Panc1 (cell line): ENCODE data around the gene ACSM4. TPM values are rescaled to one million over a fixed set of nuclear protein-coding genes. Genes with fewer than 3 reads are reported as not detected.

ENCODE experiments used
- ATAC-seq: fragments of 200-7000 bp; cut with Tn5 transposase; 2 replicates; pipeline ENCODE4 v1.9.1; 2020; ENCODE audit warnings: mild to moderate bottlenecking, moderate library complexity
- BruUV-seq: library from RNA; stranded (reverse); fragments of 400-500 nt; replicated peaks from 2 replicates; lab custom pipeline; 2021; lab: Mats Ljungman, UMichigan
- CTCF ChIA-PET: fragments of 300-600 bp; sonication (Branson Sonifier 250); formaldehyde crosslinking; loops from one replicate; lab custom pipeline; 2022; ENCODE audit warnings: antibody characterized with exemption; lab: Charles Lee
- POLR2A ChIA-PET: fragments of 300-600 bp; sonication (Branson Sonifier 250); formaldehyde crosslinking; loops from one replicate; lab custom pipeline; 2022; ENCODE audit warnings: antibody characterized with exemption; lab: Charles Lee
- DNase-seq: peaks from one replicate; pipeline ENCODE4 v3.0.0-alpha.2; 2010; ENCODE audit warnings: low read depth, low spot score
- H3K27ac ChIP-seq: 2 replicates; pipeline ENCODE4 v1.5.1; 2011; ENCODE audit warnings: mild to moderate bottlenecking, low read length, inconsistent platforms
- H3K27me3 ChIP-seq: fragments of 200-500 bp; sonication (Bioruptor generic); 2 replicates; pipeline ENCODE4 v1.6.0; 2014; ENCODE audit warnings: low read length, inconsistent platforms; ENCODE audit not compliant: control insufficient read depth, insufficient read depth
- H3K36me3 ChIP-seq: fragments of 200-500 bp; sonication (Bioruptor generic); 2 replicates; pipeline ENCODE4 v1.5.1; 2014; ENCODE audit warnings: inconsistent platforms, mild to moderate bottlenecking, low read length, moderate library complexity; ENCODE audit not compliant: control insufficient read depth, insufficient read depth
- H3K4me1 ChIP-seq: 2 replicates; pipeline ENCODE4 v1.5.1; 2011; ENCODE audit warnings: inconsistent platforms, mild to moderate bottlenecking, low read length, moderate library complexity; ENCODE audit not compliant: control insufficient read depth, insufficient read depth
- H3K4me3 ChIP-seq, 2 experiments: 2 replicates each; pipeline ENCODE4 v1.5.1; 2011 to 2012; ENCODE audit warnings: low read depth in 2 of 2, low read length in 2 of 2, mild to moderate bottlenecking in 2 of 2, inconsistent platforms in 1 of 2, moderate library complexity in 1 of 2
- H3K9me3 ChIP-seq: fragments of 200-500 bp; sonication (Bioruptor generic); 2 replicates; pipeline ENCODE4 v1.5.1; 2014; ENCODE audit warnings: low read depth, mild to moderate bottlenecking, inconsistent platforms, low read length, moderate library complexity; ENCODE audit not compliant: control insufficient read depth, insufficient read depth
- CTCF ChIP-seq: fragments of 450-650 bp; IDR thresholded peaks from 2 replicates; pipeline ENCODE4 v1.5.1; 2017; ENCODE audit warnings: mild to moderate bottlenecking
- POLR2AphosphoS5 ChIP-seq: IDR thresholded peaks from 2 replicates; pipeline ENCODE4 v1.6.1; 2012; ENCODE audit warnings: mild to moderate bottlenecking, low read depth, low read length, moderate library complexity
- SIN3A ChIP-seq: IDR thresholded peaks from 2 replicates; pipeline ENCODE4 v1.6.1; 2012; ENCODE audit warnings: low read depth, mild to moderate bottlenecking, low read length, moderate library complexity, borderline replicate concordance; ENCODE audit not compliant: insufficient read depth
- TCF7L2 ChIP-seq: IDR thresholded peaks from 2 replicates; pipeline ENCODE4 v1.6.1; 2011; ENCODE audit warnings: mild to moderate bottlenecking, low read depth, low read length, inconsistent platforms
- in situ Hi-C: cut with HindIII; loops from 2 replicates; pipeline ENCODE4 v1.10.0; 2016; ENCODE audit warnings: low sequenced_read_pairs, low pct_unique_long_range_greater_than_20kb
- intact Hi-C: fragments of 100-400 bp; cut with micrococcal nuclease; formaldehyde crosslinking; loops from one replicate; pipeline ENCODE4 v1.10.0; 2022; ENCODE audit not compliant: unreplicated experiment
- total RNA-seq: library from RNA; stranded (reverse); gene quantifications from one replicate; pipeline ENCODE4 v1.2.1, GENCODE V29; 2021; ENCODE audit not compliant: unreplicated experiment
- TF ChIP-seq, protein P1 (sequence below), 2 experiments: IDR thresholded peaks; 2 replicates each; pipeline ENCODE4 v1.6.1; 2011 to 2012; ENCODE audit warnings: low read depth in 2 of 2, control low read depth in 1 of 2, low read length in 1 of 2, mild to moderate bottlenecking in 1 of 2, moderate library complexity in 1 of 2; ENCODE audit not compliant: insufficient read depth in 1 of 2

The ACSM4 gene
- total RNA-seq, 1 experiment from 2014 or later: not detected

DNA sequence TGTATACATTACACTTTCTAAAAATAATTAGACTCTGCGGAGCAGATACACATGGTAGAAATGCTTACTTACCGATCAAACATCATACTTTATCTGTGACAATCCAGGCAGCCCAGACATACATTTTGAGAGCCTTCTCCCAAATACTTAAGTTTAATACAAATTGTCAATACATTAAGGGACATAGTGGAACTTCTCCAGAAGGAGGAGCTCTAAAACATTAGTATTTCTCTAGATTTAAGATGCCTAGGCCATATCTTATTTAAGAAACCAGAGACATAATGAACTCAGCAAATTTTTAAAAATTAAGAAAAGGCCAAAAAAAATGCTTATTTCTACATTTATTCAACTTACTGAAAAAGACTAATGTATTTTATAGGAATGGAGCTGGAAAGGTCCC lies 16.1 kb downstream of the ACSM4 start:
- no peak overlapping the region for H3K4me3 ChIP-seq
- no TSS peak for BruUV-seq
- in situ Hi-C loops (no loop called here), intact Hi-C loops (no loop called here)
- no peaks in the 10 kb centered on the region for H3K27me3 ChIP-seq
- no peak overlapping the region for H3K27ac ChIP-seq
- DNase-seq: no peak
- H3K36me3 ChIP-seq: no peaks in the 10 kb centered on the region
- TF ChIP-seq, protein P1, sequence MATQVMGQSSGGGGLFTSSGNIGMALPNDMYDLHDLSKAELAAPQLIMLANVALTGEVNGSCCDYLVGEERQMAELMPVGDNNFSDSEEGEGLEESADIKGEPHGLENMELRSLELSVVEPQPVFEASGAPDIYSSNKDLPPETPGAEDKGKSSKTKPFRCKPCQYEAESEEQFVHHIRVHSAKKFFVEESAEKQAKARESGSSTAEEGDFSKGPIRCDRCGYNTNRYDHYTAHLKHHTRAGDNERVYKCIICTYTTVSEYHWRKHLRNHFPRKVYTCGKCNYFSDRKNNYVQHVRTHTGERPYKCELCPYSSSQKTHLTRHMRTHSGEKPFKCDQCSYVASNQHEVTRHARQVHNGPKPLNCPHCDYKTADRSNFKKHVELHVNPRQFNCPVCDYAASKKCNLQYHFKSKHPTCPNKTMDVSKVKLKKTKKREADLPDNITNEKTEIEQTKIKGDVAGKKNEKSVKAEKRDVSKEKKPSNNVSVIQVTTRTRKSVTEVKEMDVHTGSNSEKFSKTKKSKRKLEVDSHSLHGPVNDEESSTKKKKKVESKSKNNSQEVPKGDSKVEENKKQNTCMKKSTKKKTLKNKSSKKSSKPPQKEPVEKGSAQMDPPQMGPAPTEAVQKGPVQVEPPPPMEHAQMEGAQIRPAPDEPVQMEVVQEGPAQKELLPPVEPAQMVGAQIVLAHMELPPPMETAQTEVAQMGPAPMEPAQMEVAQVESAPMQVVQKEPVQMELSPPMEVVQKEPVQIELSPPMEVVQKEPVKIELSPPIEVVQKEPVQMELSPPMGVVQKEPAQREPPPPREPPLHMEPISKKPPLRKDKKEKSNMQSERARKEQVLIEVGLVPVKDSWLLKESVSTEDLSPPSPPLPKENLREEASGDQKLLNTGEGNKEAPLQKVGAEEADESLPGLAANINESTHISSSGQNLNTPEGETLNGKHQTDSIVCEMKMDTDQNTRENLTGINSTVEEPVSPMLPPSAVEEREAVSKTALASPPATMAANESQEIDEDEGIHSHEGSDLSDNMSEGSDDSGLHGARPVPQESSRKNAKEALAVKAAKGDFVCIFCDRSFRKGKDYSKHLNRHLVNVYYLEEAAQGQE (IDR thresholded peaks at IDR 0.05; ENCODE audit: insufficient read depth in 1 of 2, low read depth in 2 of 2, low read length in 1 of 2): no peak
- TF ChIP-seq TCF7L2 (no peak), SIN3A (no peak), CTCF (no peak), POLR2AphosphoS5 (no peak)
- no peaks in the 10 kb centered on the region for H3K4me1 ChIP-seq
- POLR2A ChIA-PET: no interaction called here
- no peaks in the 10 kb centered on the region for H3K9me3 ChIP-seq
- CTCF ChIA-PET: no interaction called here
- no peak for ATAC-seq

- POLR2A ChIA-PET: no interaction called here
- Histone ChIP-seq H3K27me3 (no peaks in the 10 kb centered on the region), H3K36me3 (no peaks in the 10 kb centered on the region), H3K4me1 (no peaks in the 10 kb centered on the region), H3K4me3 (no peak overlapping the region), H3K27ac (no peak overlapping the region), H3K9me3 (no peaks in the 10 kb centered on the region)
- in situ Hi-C loops: no loop called here
- ATAC-seq: no peak
- no peak for DNase-seq
- no TSS peak for BruUV-seq
- CTCF ChIA-PET: no interaction called here
- TF ChIP-seq SIN3A (no peak), TCF7L2 (no peak), POLR2AphosphoS5 (no peak), CTCF (no peak)
- TF ChIP-seq, protein P1 (IDR thresholded peaks at IDR 0.05; ENCODE audit: insufficient read depth in 1 of 2, low read depth in 2 of 2, low read length in 1 of 2): no peak
- intact Hi-C loops: no loop called here
These were observed 17.8 kb downstream of the ACSM4 start for GRCh38 chr12:7321624-7322023.
